ENCODE results near the gene ELOVL6.

DNA sequence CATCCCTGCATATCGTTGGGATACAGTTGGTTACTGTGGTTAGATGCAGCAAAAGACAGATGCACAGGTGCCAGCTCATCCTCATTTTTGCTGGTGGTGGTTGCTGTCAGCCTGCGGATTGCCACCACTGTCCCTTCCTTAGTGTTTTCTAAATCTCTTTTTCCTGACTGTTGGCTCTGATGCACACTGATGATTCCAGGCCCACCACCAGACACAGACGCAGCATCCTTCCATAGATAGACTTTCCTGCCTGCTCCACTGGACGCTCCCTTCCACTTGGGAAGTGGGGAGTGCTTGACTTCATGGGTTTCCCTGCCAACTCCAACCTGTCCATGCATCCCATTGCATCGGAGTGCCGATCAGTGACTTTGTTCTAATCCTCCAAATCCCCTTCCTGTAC lies 184.2 kb downstream of the ELOVL6 start:
- TF ChIP-seq, protein P1, sequence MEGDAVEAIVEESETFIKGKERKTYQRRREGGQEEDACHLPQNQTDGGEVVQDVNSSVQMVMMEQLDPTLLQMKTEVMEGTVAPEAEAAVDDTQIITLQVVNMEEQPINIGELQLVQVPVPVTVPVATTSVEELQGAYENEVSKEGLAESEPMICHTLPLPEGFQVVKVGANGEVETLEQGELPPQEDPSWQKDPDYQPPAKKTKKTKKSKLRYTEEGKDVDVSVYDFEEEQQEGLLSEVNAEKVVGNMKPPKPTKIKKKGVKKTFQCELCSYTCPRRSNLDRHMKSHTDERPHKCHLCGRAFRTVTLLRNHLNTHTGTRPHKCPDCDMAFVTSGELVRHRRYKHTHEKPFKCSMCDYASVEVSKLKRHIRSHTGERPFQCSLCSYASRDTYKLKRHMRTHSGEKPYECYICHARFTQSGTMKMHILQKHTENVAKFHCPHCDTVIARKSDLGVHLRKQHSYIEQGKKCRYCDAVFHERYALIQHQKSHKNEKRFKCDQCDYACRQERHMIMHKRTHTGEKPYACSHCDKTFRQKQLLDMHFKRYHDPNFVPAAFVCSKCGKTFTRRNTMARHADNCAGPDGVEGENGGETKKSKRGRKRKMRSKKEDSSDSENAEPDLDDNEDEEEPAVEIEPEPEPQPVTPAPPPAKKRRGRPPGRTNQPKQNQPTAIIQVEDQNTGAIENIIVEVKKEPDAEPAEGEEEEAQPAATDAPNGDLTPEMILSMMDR (IDR thresholded peaks at IDR 0.05), result no peak
- TF ChIP-seq POLR2AphosphoS5 (IDR thresholded peaks at IDR 0.05), result no peak
- no peak for TF ChIP-seq POLR2A (IDR thresholded peaks at IDR 0.05)
- TF ChIP-seq EP300 (IDR thresholded peaks at IDR 0.05), result no peak
